Heart left ventricle (tissue), 16 donors: ENCODE data around the gene BCL2. TPM values are rescaled to one million over a fixed set of nuclear protein-coding genes. Genes with fewer than 3 reads are reported as not detected.

Source experiments
- ATAC-seq, 4 donors: fragments of 200-7000 bp; cut with Tn5 transposase; one replicate each; pipeline ENCODE4 v1.9.1; 2020 to 2022; ENCODE audit warnings: moderate library complexity in 4 of 4, mild to moderate bottlenecking in 3 of 4, moderate number of reproducible peaks in 1 of 4
- DNase-seq, 5 donors: peaks; one replicate each; pipeline ENCODE4 v3.0.0-alpha.2; 2020
- H3K27ac ChIP-seq, 12 donors: fragments of 200-600 bp; sonication (generic) in 4 of 12; one replicate each; pipeline versions ENCODE4 v1.5.0 to v1.8.0; 2016 to 2022; ENCODE audit warnings: mild to moderate bottlenecking in 2 of 12
- H3K27me3 ChIP-seq, 9 donors: fragments of 200-600 bp; sonication (generic) in 2 of 9; one replicate each; pipeline versions ENCODE4 v1.5.1 to v1.8.0; 2016 to 2022; ENCODE audit warnings: mild to moderate bottlenecking in 3 of 9
- H3K36me3 ChIP-seq, 9 donors: fragments of 200-600 bp; sonication (generic) in 2 of 9; one replicate each; pipeline versions ENCODE4 v1.5.0 to v1.8.0; 2018 to 2022; ENCODE audit warnings: mild to moderate bottlenecking in 2 of 9
- H3K4me1 ChIP-seq, 12 donors: fragments of 200-600 bp; sonication (generic) in 4 of 12; one replicate each; pipeline versions ENCODE4 v1.5.0 to v1.8.0; 2016 to 2022; ENCODE audit warnings: mild to moderate bottlenecking in 3 of 12
- H3K4me3 ChIP-seq, 12 donors: fragments of 200-600 bp; sonication (generic) in 4 of 12; one replicate each; pipeline versions ENCODE4 v1.5.0 to v1.8.0; 2017 to 2022; ENCODE audit warnings: mild to moderate bottlenecking in 9 of 12, moderate library complexity in 4 of 12
- H3K9me3 ChIP-seq, 12 donors: fragments of 200-600 bp; sonication (generic) in 4 of 12; one replicate each; pipeline versions ENCODE4 v1.5.0 to v1.8.0; 2016 to 2022; ENCODE audit warnings: mild to moderate bottlenecking in 1 of 12
- CTCF ChIP-seq, 12 donors: fragments of 200-600 bp; sonication (generic) in 4 of 12; IDR thresholded peaks; one replicate each; pipeline versions ENCODE4 v1.5.0 to v1.8.0; 2018 to 2022; ENCODE audit warnings: antibody characterized with exemption in 12 of 12, mild to moderate bottlenecking in 5 of 12
- POLR2A ChIP-seq, 2 donors: fragments of 450-650 bp; IDR thresholded peaks; one replicate each; pipeline ENCODE4 v1.6.1; 2017; ENCODE audit warnings: antibody characterized with exemption in 2 of 2, mild to moderate bottlenecking in 2 of 2, moderate library complexity in 2 of 2
- whole genome bisulfite sequencing, 4 donors: extraction: QIAGEN DNeasy Blood & Tissue Kit in 2 of 4; methylation state at CpG; one replicate each; pipeline versions ENCODE4 v1.1.5 to v1.1.7; 2013 to 2018; 5-methylcytosine and 5-hydroxymethylcytosine counted together
- intact Hi-C, 10 donors: fragments of 100-400 bp; cut with DNase I; formaldehyde crosslinking; loops; one replicate each; pipeline versions ENCODE4 v1.11.1 to v1.14.2; 2022
- polyA plus RNA-seq, 2 donors: library from polyadenylated mRNA; stranded (reverse); fragments of 200-250 nt; gene quantifications; one replicate each; pipeline ENCODE4 v1.2.3, GENCODE V29; 2013
- total RNA-seq, 9 donors: library from RNA; depleted of rRNA in 2 of 9; stranded (reverse); fragments of >200 nt in 2 of 9; fragmentation: NEBNext Ultra II Directional in 3 of 9; extraction: Animal tissue kit (Norgen Biotek cat#: 25700) in 3 of 9; gene quantifications; one replicate each; pipeline versions ENCODE4 v1.1.0 to v1.2.4, GENCODE V29; 2016 to 2023
- donor health status: ischemic (EF 13 %, LVEDD 7.1; RV severe dilation, severe dysfunction).
- donor health status: healthy with polysubstance abuse.
- donor health status: DM: no; HTN: yes; CAD: no.
- donor health status: DM: no; HTN: no; CAD: no.
- donor health status: ischemic (EF 25% LVEDD 6.9; RV normal size, moderate dysfunction).
- donor health status: ischemic (EF 25% LVEDD 5.7; RV mildly dilated, moderate dysfunction).
- donor health status: healthy.
- donor health status: DM: yes; HTN: yes; CAD: no.
- donor health status: ischemic (EF 35%, LVEDD 5.7; RV mildly dilated, moderate dysfunction).
- donor health status: nonischemic (EF 11% LVEDD 7.7; RV severe dilation, severe dysfunction).
- donor health status: DM: yes; HTN: yes; CAD: no.
- donor health status: PGD.
- donor health status: ischemic (EF 29% LVEDD 5.4; RV normal size, mild dysfunction).
- donor health status: nonischemic (EF 23%, LVEDD 6.1; RV moderate dilation, normal function).

The BCL2 gene
- total and polyA plus RNA-seq, 11 donors = 2.9 to 24.2 (median 8.9) TPM

- no peaks in the 10 kb centered on the region for H3K36me3 ChIP-seq
- 93 to 100% (median 97%) methylated on average over 4 of the region's 4 CpGs for WGBS, 4 donors
- H3K4me1 ChIP-seq = peaks cover 0 to 3% (median 0%) of the 10 kb centered on the region in 12 donors
- TF ChIP-seq CTCF (IDR thresholded peaks at IDR 0.05) (no peak), POLR2A (IDR thresholded peaks at IDR 0.05) (no peak)
- ATAC-seq (peak in 1 of 4 donors; percentile 59), DNase-seq (no peak)
- H3K4me3 ChIP-seq = no peak overlapping the region
- no peak overlapping the region for H3K27ac ChIP-seq
- H3K9me3 ChIP-seq = no peaks in the 10 kb centered on the region
- intact Hi-C loops = no loop called here
- no peaks in the 10 kb centered on the region for H3K27me3 ChIP-seq
Observed at GRCh38 chr18:63091671-63092364, 227.8 kb downstream of the BCL2 start.

- 90 to 92% (median 90%) methylated on average over 12 of the region's 12 CpGs for WGBS, 4 donors
- TF ChIP-seq POLR2A (IDR thresholded peaks at IDR 0.05) = no peak
- no peak for TF ChIP-seq CTCF (IDR thresholded peaks at IDR 0.05)
- Histone ChIP-seq H3K9me3 (no peaks in the 10 kb centered on the region), H3K27me3 (no peaks in the 10 kb centered on the region), H3K27ac (peak overlapping the region in 1 of 12 donors; percentile 41), H3K36me3 (no peaks in the 10 kb centered on the region), H3K4me3 (no peak overlapping the region), H3K4me1 (no peaks in the 10 kb centered on the region)
- DNase-seq (no peak), ATAC-seq (no peak)
- intact Hi-C loops = no loop called here
Observed at GRCh38 chr18:63090334-63090733, 229.2 kb downstream of the BCL2 start.

GRCh38 chr18:63089041-63089440, 230.5 kb downstream of the BCL2 start:
- ATAC-seq = no peak
- Histone ChIP-seq H3K27me3 (no peaks in the 10 kb centered on the region), H3K27ac (no peak overlapping the region), H3K9me3 (no peaks in the 10 kb centered on the region), H3K4me3 (no peak overlapping the region), H3K4me1 (no peaks in the 10 kb centered on the region), H3K36me3 (no peaks in the 10 kb centered on the region)
- TF ChIP-seq CTCF (IDR thresholded peaks at IDR 0.05) (no peak), POLR2A (IDR thresholded peaks at IDR 0.05) (no peak)
- intact Hi-C loops = no loop called here
- 90 to 93% (median 92%) methylated on average over 11 of the region's 11 CpGs for WGBS, 4 donors
- DNase-seq = no peak

GRCh38 chr18:63088262-63088661, 231.3 kb downstream of the BCL2 start:
- H3K27ac ChIP-seq = no peak overlapping the region
- intact Hi-C loops = no loop called here
- DNase-seq (no peak), ATAC-seq (no peak)
- H3K4me3 ChIP-seq = no peak overlapping the region
- TF ChIP-seq POLR2A (IDR thresholded peaks at IDR 0.05) = no peak
- no peak for TF ChIP-seq CTCF (IDR thresholded peaks at IDR 0.05)
- 67 to 85% (median 73%) methylated on average over 7 of the region's 7 CpGs for WGBS, 4 donors
- H3K4me1 ChIP-seq = no peaks in the 10 kb centered on the region
- H3K27me3 ChIP-seq = no peaks in the 10 kb centered on the region
- H3K9me3 ChIP-seq = no peaks in the 10 kb centered on the region
- H3K36me3 ChIP-seq = no peaks in the 10 kb centered on the region
